ENCODE data around the gene FZR1. TPM values are rescaled to one million over a fixed set of nuclear protein-coding genes. Genes with fewer than 3 reads are reported as not detected.

Gene FZR1
- total RNA-seq, 1 donor from 2014 or later, result 16.4 TPM

DNA sequence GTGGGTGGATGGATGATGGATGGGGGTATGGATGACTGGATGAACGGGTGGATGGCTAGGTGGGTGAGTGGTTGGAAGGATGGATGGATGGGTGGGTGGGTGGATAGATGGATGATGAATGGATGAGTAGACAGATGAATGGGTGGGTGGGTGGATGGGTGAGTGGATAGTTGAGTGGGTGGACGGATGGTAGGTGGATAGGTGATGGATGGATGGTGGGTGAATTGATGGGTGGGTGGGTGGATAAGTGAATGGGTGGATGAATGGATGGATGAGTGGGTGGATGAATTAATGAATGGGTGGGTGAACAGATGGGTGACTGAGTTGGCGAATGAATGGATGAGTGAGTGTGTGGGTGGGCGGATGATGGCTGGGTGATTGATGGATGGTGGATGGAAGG lies 30.7 kb upstream of the FZR1 start:
- Mint-ChIP-seq H3K27me3 (ENCODE audit: insufficient read depth, low read depth) (peaks cover 23% of the 10 kb centered on the region), H3K36me3 (no peaks in the 10 kb centered on the region), H3K27ac (no peak overlapping the region), H3K4me1 (no peaks in the 10 kb centered on the region), H3K9me3 (peaks cover 1% of the 10 kb centered on the region), H3K4me3 (no peak overlapping the region)
- Histone ChIP-seq H3K36me3 (no peaks in the 10 kb centered on the region), H3K27me3 (peaks cover 48% of the 10 kb centered on the region), H3K4me3 (no peak overlapping the region), H4K20me1 (ENCODE audit: low read depth) (no peaks in the 10 kb centered on the region), H3K4me1 (no peaks in the 10 kb centered on the region), H2AFZ (replicated peaks) (no peak overlapping the region), H3K9me3 (ENCODE audit: low read depth) (no peaks in the 10 kb centered on the region), H3K9ac (no peak overlapping the region), H3K4me2 (no peak overlapping the region), H3K79me2 (ENCODE audit: low read depth) (no peaks in the 10 kb centered on the region), H3K27ac (no peak overlapping the region), H3F3A (ENCODE audit: low read depth) (peaks cover under 1% of the 10 kb centered on the region)
- TF ChIP-seq, protein P1, sequence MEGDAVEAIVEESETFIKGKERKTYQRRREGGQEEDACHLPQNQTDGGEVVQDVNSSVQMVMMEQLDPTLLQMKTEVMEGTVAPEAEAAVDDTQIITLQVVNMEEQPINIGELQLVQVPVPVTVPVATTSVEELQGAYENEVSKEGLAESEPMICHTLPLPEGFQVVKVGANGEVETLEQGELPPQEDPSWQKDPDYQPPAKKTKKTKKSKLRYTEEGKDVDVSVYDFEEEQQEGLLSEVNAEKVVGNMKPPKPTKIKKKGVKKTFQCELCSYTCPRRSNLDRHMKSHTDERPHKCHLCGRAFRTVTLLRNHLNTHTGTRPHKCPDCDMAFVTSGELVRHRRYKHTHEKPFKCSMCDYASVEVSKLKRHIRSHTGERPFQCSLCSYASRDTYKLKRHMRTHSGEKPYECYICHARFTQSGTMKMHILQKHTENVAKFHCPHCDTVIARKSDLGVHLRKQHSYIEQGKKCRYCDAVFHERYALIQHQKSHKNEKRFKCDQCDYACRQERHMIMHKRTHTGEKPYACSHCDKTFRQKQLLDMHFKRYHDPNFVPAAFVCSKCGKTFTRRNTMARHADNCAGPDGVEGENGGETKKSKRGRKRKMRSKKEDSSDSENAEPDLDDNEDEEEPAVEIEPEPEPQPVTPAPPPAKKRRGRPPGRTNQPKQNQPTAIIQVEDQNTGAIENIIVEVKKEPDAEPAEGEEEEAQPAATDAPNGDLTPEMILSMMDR (IDR thresholded peaks at IDR 0.05), result no peak
- TF ChIP-seq EZH2 (IDR thresholded peaks at IDR 0.05), result no peak
- TF ChIP-seq EZH2phosphoT487 (IDR thresholded peaks at IDR 0.05), result no peak
- DNase-seq (ENCODE audit: low spot score), result no peak

GRCh38 chr19:3476830-3477229 lies 29.3 kb upstream of the FZR1 start:
- peaks cover 7% of the 10 kb centered on the region for H3F3A ChIP-seq (ENCODE audit: low read depth)
- H3K27ac ChIP-seq, result no peak overlapping the region
- no peaks in the 10 kb centered on the region for H3K79me2 ChIP-seq (ENCODE audit: low read depth)
- no peaks in the 10 kb centered on the region for H3K9me3 ChIP-seq (ENCODE audit: low read depth)
- H3K36me3 Mint-ChIP-seq, result no peaks in the 10 kb centered on the region
- H3K36me3 ChIP-seq, result no peaks in the 10 kb centered on the region
- TF ChIP-seq EZH2 (IDR thresholded peaks at IDR 0.05) (no peak), EZH2phosphoT487 (IDR thresholded peaks at IDR 0.05) (no peak)
- TF ChIP-seq, protein P1 (IDR thresholded peaks at IDR 0.05), result no peak
- DNase-seq (ENCODE audit: low spot score), result no peak
- no peak overlapping the region for H3K9ac ChIP-seq
- no peak overlapping the region for H3K27ac Mint-ChIP-seq
- H3K4me3 Mint-ChIP-seq, result no peak overlapping the region
- peaks cover 17% of the 10 kb centered on the region for H3K27me3 Mint-ChIP-seq (ENCODE audit: insufficient read depth, low read depth)
- no peak overlapping the region for H3K4me2 ChIP-seq
- peaks cover 34% of the 10 kb centered on the region for H3K27me3 ChIP-seq
- no peak overlapping the region for H2AFZ ChIP-seq (replicated peaks)
- H3K4me1 Mint-ChIP-seq, result peaks cover 11% of the 10 kb centered on the region
- H3K9me3 Mint-ChIP-seq, result no peaks in the 10 kb centered on the region
- no peaks in the 10 kb centered on the region for H3K4me1 ChIP-seq
- H4K20me1 ChIP-seq (ENCODE audit: low read depth), result no peaks in the 10 kb centered on the region
- no peak overlapping the region for H3K4me3 ChIP-seq

DNA sequence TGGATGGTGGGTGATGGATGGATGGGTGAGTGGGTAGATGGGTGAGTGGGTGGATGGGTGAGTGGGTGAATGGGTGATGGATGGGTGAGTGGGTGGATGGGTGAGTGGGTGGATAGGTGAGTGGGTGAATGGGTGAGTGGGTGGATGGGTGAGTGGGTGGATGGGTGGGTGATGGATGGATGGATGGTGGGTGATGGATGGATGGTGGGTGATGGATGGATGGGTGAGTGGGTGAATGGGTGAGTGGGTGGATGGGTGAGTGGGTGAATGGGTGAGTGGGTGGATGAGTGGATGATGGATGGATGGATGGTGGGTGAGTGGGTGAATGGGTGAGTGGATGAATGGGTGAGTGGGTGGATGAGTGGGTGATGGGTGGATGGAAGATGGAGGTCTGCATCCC lies 28.6 kb upstream of the FZR1 start:
- Histone ChIP-seq H3K4me1 (no peaks in the 10 kb centered on the region), H3K9ac (no peak overlapping the region), H3K4me2 (no peak overlapping the region), H3F3A (ENCODE audit: low read depth) (peaks cover 7% of the 10 kb centered on the region), H3K36me3 (no peaks in the 10 kb centered on the region), H3K79me2 (ENCODE audit: low read depth) (no peaks in the 10 kb centered on the region), H3K4me3 (no peak overlapping the region), H3K27me3 (peaks cover 29% of the 10 kb centered on the region), H3K27ac (no peak overlapping the region), H4K20me1 (ENCODE audit: low read depth) (no peaks in the 10 kb centered on the region), H3K9me3 (ENCODE audit: low read depth) (no peaks in the 10 kb centered on the region), H2AFZ (replicated peaks) (no peak overlapping the region)
- TF ChIP-seq EZH2phosphoT487 (IDR thresholded peaks at IDR 0.05) (no peak), EZH2 (IDR thresholded peaks at IDR 0.05) (no peak)
- TF ChIP-seq, protein P1 (IDR thresholded peaks at IDR 0.05), result no peak
- no peaks in the 10 kb centered on the region for H3K9me3 Mint-ChIP-seq
- H3K4me3 Mint-ChIP-seq, result no peak overlapping the region
- no peaks in the 10 kb centered on the region for H3K36me3 Mint-ChIP-seq
- H3K27ac Mint-ChIP-seq, result no peak overlapping the region
- no peak for DNase-seq (ENCODE audit: low spot score)
- H3K27me3 Mint-ChIP-seq (ENCODE audit: insufficient read depth, low read depth), result peaks cover 15% of the 10 kb centered on the region
- peaks cover 14% of the 10 kb centered on the region for H3K4me1 Mint-ChIP-seq
